Gastrocnemius medialis (tissue), 4 donors: ENCODE results near the gene TGFB3. TPM values are rescaled to one million over a fixed set of nuclear protein-coding genes. Genes with fewer than 3 reads are reported as not detected.

Experiments used
- ATAC-seq, 2 donors: fragments of 150-250 bp; one replicate each; pipeline ENCODE4 v1.9.1; 2016
- DNase-seq, 2 donors: peaks; one replicate each; pipeline ENCODE4 v3.0.0-alpha.2; 2019
- H3K27ac ChIP-seq, 4 donors: fragments of 200-600 bp; sonication (generic); 1 replicate in 1 of 4; 2 replicates in 3 of 4; pipeline ENCODE4 v1.5.1; 2016 to 2018; ENCODE audit warnings: mild to moderate bottlenecking in 2 of 4, moderate library complexity in 1 of 4
- H3K27me3 ChIP-seq, 3 donors: fragments of 200-600 bp; sonication (generic) in 2 of 3; 1 replicate in 1 of 3; 2 replicates in 2 of 3; pipeline versions ENCODE4 v1.5.1 to v1.6.0; 2016 to 2019; ENCODE audit warnings: mild to moderate bottlenecking in 1 of 3, moderate library complexity in 1 of 3
- H3K36me3 ChIP-seq, 2 donors: fragments of 200-600 bp; sonication (generic) in 1 of 2; one replicate each; pipeline ENCODE4 v1.5.1; 2017 to 2018
- H3K4me1 ChIP-seq, 2 donors: fragments of 200-600 bp; sonication (generic) in 1 of 2; one replicate each; pipeline ENCODE4 v1.5.1; 2016 to 2017; ENCODE audit warnings: mild to moderate bottlenecking in 2 of 2
- H3K4me3 ChIP-seq, 4 donors: fragments of 200-600 bp; sonication (generic) in 3 of 4; 1 replicate in 1 of 4; 2 replicates in 3 of 4; pipeline ENCODE4 v1.5.1; 2016 to 2019; ENCODE audit warnings: mild to moderate bottlenecking in 2 of 4
- H3K9me3 ChIP-seq, 3 donors: fragments of 200-600 bp; sonication (generic) in 2 of 3; 1 replicate in 1 of 3; 2 replicates in 2 of 3; pipeline ENCODE4 v1.5.1; 2016 to 2019
- POLR2A ChIP-seq, 2 donors: fragments of 450-650 bp; IDR thresholded peaks; one replicate each; pipeline ENCODE4 v1.6.1; 2017; ENCODE audit warnings: antibody characterized with exemption in 2 of 2, mild to moderate bottlenecking in 2 of 2, moderate library complexity in 2 of 2
- in situ Hi-C, 4 donors: fragments of 200-750 bp; cut with MboI; loops; one replicate each; pipeline versions ENCODE4 v1.15.0 to v1.8.0; 2017; ENCODE audit warnings: low sequenced_read_pairs in 4 of 4
- intact Hi-C: fragments of 100-400 bp; cut with DNase I; formaldehyde crosslinking; loops from one replicate; pipeline ENCODE4 v1.15.1; 2023; ENCODE audit warnings: low total_unique reads
- total RNA-seq, 4 donors: library from RNA; depleted of rRNA; stranded (reverse); fragments of >200 nt; gene quantifications; one replicate each; pipeline versions ENCODE4 v1.1.0 to v1.2.3, GENCODE V29; 2016
- TF ChIP-seq, protein P1 (sequence below), 5 experiments: fragments of 450-650 bp in 3 of 5; fragments of 200-600 bp in 2 of 5; sonication (generic) in 2 of 5; IDR thresholded peaks in 4 of 5; conservative IDR thresholded peaks in 1 of 5; 1 replicate in 4 of 5; 2 replicates in 1 of 5; pipeline ENCODE4 v1.5.1; 2016 to 2019; ENCODE audit warnings: antibody characterized with exemption in 5 of 5, mild to moderate bottlenecking in 3 of 5, moderate library complexity in 3 of 5

The TGFB3 gene
- total RNA-seq, 4 donors from 2014 or later, result 28.3 to 102 (median 60.8) TPM

DNA sequence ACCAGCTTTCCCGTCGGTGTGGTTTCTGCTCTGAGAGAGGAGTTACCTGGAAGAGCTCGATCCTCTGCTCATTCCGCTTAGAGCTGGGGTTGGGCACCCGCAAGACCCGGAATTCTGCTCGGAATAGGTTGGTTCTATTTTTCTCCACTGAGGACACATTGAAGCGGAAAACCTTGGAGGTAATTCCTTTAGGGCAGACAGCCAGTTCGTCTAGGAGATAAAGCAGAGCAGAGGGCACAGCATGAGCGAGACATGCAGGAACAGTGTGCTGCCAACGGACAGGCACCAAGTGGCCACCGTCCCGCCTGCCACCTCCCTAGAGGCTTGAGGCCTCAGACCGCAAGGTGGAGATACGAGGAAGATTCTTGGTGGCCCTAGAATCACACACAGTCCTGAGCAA is 10.3 kb downstream of the TGFB3 start:
- no peaks in the 10 kb centered on the region for H3K27me3 ChIP-seq
- no peak overlapping the region for H3K27ac ChIP-seq
- in situ Hi-C loops (loop anchor here in 1 of 4 donors (10.0 kb wide), 1 partner anchor 67 kb away; no protein-coding TSS in a partner anchor), intact Hi-C loops (no loop called here)
- H3K36me3 ChIP-seq, result peaks cover 0 to under 1% of the 10 kb centered on the region in 2 donors
- no peak overlapping the region for H3K4me3 ChIP-seq
- DNase-seq (no peak), ATAC-seq (no peak)
- H3K4me1 ChIP-seq, result peaks cover 10 to 17% of the 10 kb centered on the region in 2 donors
- no peaks in the 10 kb centered on the region for H3K9me3 ChIP-seq
- TF ChIP-seq POLR2A (IDR thresholded peaks at IDR 0.05), result no peak
- TF ChIP-seq, protein P1, sequence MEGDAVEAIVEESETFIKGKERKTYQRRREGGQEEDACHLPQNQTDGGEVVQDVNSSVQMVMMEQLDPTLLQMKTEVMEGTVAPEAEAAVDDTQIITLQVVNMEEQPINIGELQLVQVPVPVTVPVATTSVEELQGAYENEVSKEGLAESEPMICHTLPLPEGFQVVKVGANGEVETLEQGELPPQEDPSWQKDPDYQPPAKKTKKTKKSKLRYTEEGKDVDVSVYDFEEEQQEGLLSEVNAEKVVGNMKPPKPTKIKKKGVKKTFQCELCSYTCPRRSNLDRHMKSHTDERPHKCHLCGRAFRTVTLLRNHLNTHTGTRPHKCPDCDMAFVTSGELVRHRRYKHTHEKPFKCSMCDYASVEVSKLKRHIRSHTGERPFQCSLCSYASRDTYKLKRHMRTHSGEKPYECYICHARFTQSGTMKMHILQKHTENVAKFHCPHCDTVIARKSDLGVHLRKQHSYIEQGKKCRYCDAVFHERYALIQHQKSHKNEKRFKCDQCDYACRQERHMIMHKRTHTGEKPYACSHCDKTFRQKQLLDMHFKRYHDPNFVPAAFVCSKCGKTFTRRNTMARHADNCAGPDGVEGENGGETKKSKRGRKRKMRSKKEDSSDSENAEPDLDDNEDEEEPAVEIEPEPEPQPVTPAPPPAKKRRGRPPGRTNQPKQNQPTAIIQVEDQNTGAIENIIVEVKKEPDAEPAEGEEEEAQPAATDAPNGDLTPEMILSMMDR (IDR thresholded peaks at IDR 0.05 in 4 of 5, conservative IDR thresholded peaks at IDR 0.05 in 1 of 5), result no peak

DNA sequence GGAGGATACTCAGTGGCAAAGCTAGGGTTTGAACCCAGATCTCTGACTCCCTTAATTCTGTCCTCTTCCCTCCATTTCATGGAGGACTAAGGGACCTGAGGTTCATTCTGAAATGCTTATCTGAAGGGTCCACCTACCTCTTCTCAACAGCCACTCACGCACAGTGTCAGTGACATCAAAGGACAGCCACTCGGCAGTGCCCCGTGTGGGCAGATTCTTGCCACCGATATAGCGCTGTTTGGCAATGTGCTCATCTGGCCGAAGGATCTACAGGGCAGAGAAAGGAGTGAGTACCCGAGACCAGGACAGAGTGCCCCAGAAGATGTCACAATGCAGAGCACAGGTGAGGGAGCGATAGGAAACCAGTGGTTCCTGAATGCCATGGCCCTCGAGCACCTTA is 10.8 kb downstream of the TGFB3 start:
- no peak overlapping the region for H3K27ac ChIP-seq
- H3K4me1 ChIP-seq, result peaks cover 10 to 17% of the 10 kb centered on the region in 2 donors
- in situ Hi-C loops (loop anchor here in 1 of 4 donors (10.0 kb wide), 1 partner anchor 66 kb away; no protein-coding TSS in a partner anchor), intact Hi-C loops (no loop called here)
- H3K27me3 ChIP-seq, result no peaks in the 10 kb centered on the region
- H3K9me3 ChIP-seq, result no peaks in the 10 kb centered on the region
- DNase-seq (no peak), ATAC-seq (no peak)
- H3K4me3 ChIP-seq, result no peak overlapping the region
- H3K36me3 ChIP-seq, result peaks cover 0 to 5% of the 10 kb centered on the region in 2 donors
- no peak for TF ChIP-seq POLR2A (IDR thresholded peaks at IDR 0.05)
- TF ChIP-seq, protein P1 (IDR thresholded peaks at IDR 0.05 in 4 of 5, conservative IDR thresholded peaks at IDR 0.05 in 1 of 5), result no peak

DNA sequence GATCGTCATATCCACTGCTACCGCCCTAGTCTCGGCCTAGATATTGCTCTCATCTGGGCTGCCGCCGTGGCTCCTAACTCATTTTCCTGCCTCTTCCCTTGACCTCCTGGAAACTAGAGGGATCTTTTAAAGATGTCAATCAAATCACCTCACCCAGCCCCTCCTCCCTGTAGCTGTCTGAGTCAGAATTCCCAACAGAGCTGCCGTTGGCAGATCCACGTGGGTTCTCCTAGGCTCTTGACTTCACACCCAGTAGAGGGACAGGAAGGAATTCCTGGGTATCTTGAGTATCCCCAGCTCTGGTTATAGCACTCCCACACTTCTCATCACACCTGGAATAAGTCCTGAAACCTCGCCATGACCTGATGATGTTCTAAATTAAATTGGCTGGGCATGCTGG is 11.9 kb downstream of the TGFB3 start:
- no peaks in the 10 kb centered on the region for H3K9me3 ChIP-seq
- in situ Hi-C loops (loop anchor here in 1 of 4 donors (10.0 kb wide), 1 partner anchor 65 kb away; no protein-coding TSS in a partner anchor), intact Hi-C loops (no loop called here)
- peaks cover 10 to 17% of the 10 kb centered on the region in 2 donors for H3K4me1 ChIP-seq
- no peaks in the 10 kb centered on the region for H3K27me3 ChIP-seq
- peaks cover 0 to 14% of the 10 kb centered on the region in 2 donors for H3K36me3 ChIP-seq
- peak overlapping the region in 2 of 4 donors; percentile 6 to 46 for H3K27ac ChIP-seq
- H3K4me3 ChIP-seq, result no peak overlapping the region
- DNase-seq (peak in 1 of 2 donors; percentile 42), ATAC-seq (peak in 1 of 2 donors; percentile 54)
- TF ChIP-seq POLR2A (IDR thresholded peaks at IDR 0.05), result no peak
- TF ChIP-seq, protein P1 (IDR thresholded peaks at IDR 0.05 in 4 of 5, conservative IDR thresholded peaks at IDR 0.05 in 1 of 5), result no peak

DNA sequence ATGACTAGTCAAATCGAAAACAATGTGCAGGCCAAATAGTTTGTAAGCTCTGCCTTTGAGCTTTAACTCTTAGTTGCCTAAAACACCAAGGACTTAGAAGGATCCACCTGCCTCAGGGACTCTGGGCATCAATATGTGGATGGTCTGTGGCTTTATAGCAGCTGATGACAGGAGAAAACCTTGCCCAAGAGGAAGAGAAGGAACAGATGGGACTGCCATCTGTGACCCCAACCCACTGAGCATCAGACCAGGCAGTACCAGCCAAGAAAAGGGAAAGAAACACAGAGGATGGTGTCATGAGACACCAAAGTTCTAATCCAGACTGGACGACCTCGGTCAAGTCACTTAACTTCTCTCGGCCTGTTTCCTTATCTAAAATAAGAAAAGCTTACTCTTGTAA is 12.7 kb downstream of the TGFB3 start:
- DNase-seq, result no peak
- Histone ChIP-seq H3K4me1 (peaks cover 10 to 17% of the 10 kb centered on the region in 2 donors), H3K27ac (peak overlapping the region in 2 of 4 donors; percentile 41 to 46), H3K9me3 (no peaks in the 10 kb centered on the region), H3K27me3 (no peaks in the 10 kb centered on the region), H3K36me3 (peaks cover 0 to 22% of the 10 kb centered on the region in 2 donors), H3K4me3 (no peak overlapping the region)
- TF ChIP-seq, protein P1 (IDR thresholded peaks at IDR 0.05 in 4 of 5, conservative IDR thresholded peaks at IDR 0.05 in 1 of 5), result no peak
- TF ChIP-seq POLR2A (IDR thresholded peaks at IDR 0.05), result no peak
- ATAC-seq, result no peak
- in situ Hi-C loops, result no loop called here
- intact Hi-C loops, result no loop called here
